Measurements from ENCODE around the gene TMEM151A. TPM values are rescaled to one million over a fixed set of nuclear protein-coding genes. Genes with fewer than 3 reads are reported as not detected.
"Not testable (repeated sequence)": the region's sequence is repeated elsewhere in the genome, so short reads cannot be mapped to it uniquely, and the experiment has no call there.

The TMEM151A gene
- total RNA-seq, 4 donors from 2014 or later, result 0.27 to 0.35 TPM; not detected in 2

- no peak for DNase-seq
- H3K36me3 ChIP-seq, result peaks cover 0 to 2% (median 0%) of the 10 kb centered on the region in 3 donors
- no peak for TF ChIP-seq POLR2A (IDR thresholded peaks at IDR 0.05)
- TF ChIP-seq CTCF (IDR thresholded peaks at IDR 0.05), result no peak
- H3K27ac ChIP-seq, result no peak overlapping the region
- H3K4me3 ChIP-seq, result no peak overlapping the region
- no peaks in the 10 kb centered on the region for H3K4me1 ChIP-seq
- H3K27me3 ChIP-seq, result no peaks in the 10 kb centered on the region
- H3K9me3 ChIP-seq, result no peaks in the 10 kb centered on the region
Measured at GRCh38 chr11:66248903-66249302, 42.8 kb upstream of the TMEM151A start.

DNA sequence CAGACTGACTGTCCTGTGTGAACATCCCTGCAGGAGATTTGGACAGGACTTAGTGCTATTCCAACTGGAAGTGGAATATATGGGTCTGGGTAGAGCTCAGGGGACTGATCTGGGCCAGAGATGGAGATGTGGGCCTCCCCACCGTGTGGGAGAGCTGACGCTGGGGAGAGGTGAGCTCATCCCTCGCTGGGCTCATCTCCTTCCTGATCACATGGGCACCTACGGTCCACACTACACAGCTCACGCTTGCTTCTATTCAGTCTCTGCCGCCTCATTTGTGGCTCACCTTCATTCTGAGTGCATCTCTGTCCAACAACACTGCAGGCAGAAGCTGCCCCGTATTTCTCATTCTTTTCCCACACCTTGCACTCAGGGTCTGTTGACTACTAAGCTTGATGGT is 39.9 kb upstream of the TMEM151A start:
- no peak for DNase-seq
- Histone ChIP-seq H3K4me3 (no peak overlapping the region), H3K27me3 (no peaks in the 10 kb centered on the region), H3K36me3 (no peaks in the 10 kb centered on the region), H3K9me3 (no peaks in the 10 kb centered on the region), H3K4me1 (peaks cover 0 to 5% (median 1%) of the 10 kb centered on the region in 4 donors), H3K27ac (no peak overlapping the region)
- TF ChIP-seq CTCF (IDR thresholded peaks at IDR 0.05) (no peak), POLR2A (IDR thresholded peaks at IDR 0.05) (no peak)

DNA sequence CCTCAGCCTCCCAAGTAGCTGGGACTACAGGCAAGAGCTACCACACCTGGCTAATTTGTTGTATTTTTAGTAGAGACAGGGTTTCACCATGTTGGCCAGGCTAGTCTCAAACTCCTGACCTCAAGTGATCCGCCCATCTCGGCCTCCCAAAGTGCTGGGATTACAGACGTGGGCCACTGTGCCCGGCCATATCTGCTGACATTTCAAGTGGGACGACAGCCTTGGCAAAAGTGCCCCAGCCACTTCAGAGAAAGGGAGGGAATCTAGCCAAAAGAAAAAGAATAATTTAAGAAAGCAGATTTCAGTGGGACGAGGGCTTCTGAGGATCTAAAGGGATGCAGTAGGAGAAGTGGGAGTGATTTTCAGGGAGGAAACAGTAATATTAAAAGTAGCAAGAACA is 38.6 kb upstream of the TMEM151A start:
- not testable (repeated sequence) for H3K27ac ChIP-seq, H3K36me3 ChIP-seq, H3K4me1 ChIP-seq, H3K27me3 ChIP-seq, H3K9me3 ChIP-seq, DNase-seq, H3K4me3 ChIP-seq

DNA sequence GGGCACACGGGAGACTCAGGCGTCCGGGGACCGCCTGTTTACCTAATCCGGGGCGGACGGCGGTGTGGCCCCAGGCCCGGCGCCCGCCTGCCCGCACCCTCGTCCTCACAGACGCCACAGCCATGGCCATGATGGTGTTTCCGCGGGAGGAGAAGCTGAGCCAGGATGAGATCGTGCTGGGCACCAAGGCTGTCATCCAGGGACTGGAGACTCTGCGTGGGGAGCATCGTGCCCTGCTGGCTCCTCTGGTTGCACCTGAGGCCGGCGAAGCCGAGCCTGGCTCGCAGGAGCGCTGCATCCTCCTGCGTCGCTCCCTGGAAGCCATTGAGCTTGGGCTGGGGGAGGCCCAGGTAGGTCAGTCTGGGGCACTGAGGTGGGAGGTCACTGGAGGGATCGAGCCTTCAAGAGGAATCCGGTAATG is 33.2 kb upstream of the TMEM151A start:
- TF ChIP-seq POLR2A (IDR thresholded peaks at IDR 0.05), result no peak
- no peak for TF ChIP-seq CTCF (IDR thresholded peaks at IDR 0.05)
- Histone ChIP-seq H3K4me1 (peaks cover 0 to 16% (median 9%) of the 10 kb centered on the region in 4 donors), H3K27me3 (no peaks in the 10 kb centered on the region), H3K27ac (peak overlapping the region; percentile 74 to 95 (median 84)), H3K36me3 (peaks cover 0 to 28% (median 0%) of the 10 kb centered on the region in 3 donors), H3K9me3 (no peaks in the 10 kb centered on the region), H3K4me3 (peak overlapping the region; percentile 86 to 98 (median 93))
- DNase-seq, result no peak

- H3K27me3 ChIP-seq, result no peaks in the 10 kb centered on the region
- H3K36me3 ChIP-seq, result peaks cover 0 to 28% (median 0%) of the 10 kb centered on the region in 3 donors
- no peak overlapping the region for H3K27ac ChIP-seq
- peaks cover 0 to 16% (median 9%) of the 10 kb centered on the region in 4 donors for H3K4me1 ChIP-seq
- no peaks in the 10 kb centered on the region for H3K9me3 ChIP-seq
- DNase-seq, result no peak
- no peak for TF ChIP-seq POLR2A (IDR thresholded peaks at IDR 0.05)
- no peak for TF ChIP-seq CTCF (IDR thresholded peaks at IDR 0.05)
- H3K4me3 ChIP-seq, result no peak overlapping the region
Measured at GRCh38 chr11:66259225-66259624, 32.5 kb upstream of the TMEM151A start.

- no peak for DNase-seq
- Histone ChIP-seq H3K27ac (no peak overlapping the region), H3K4me1 (peaks cover 0 to 16% (median 9%) of the 10 kb centered on the region in 4 donors), H3K4me3 (no peak overlapping the region), H3K27me3 (no peaks in the 10 kb centered on the region), H3K9me3 (no peaks in the 10 kb centered on the region), H3K36me3 (peaks cover 0 to 28% (median 0%) of the 10 kb centered on the region in 3 donors)
- TF ChIP-seq CTCF (IDR thresholded peaks at IDR 0.05) (no peak), POLR2A (IDR thresholded peaks at IDR 0.05) (no peak)
Measured at GRCh38 chr11:66259956-66260355, 31.7 kb upstream of the TMEM151A start.

All from Peyer's patch (tissue), 4 donors.